Neural crest cell (in vitro differentiated cells): ENCODE results near the gene PADI1. TPM values are rescaled to one million over a fixed set of nuclear protein-coding genes. Genes with fewer than 3 reads are reported as not detected.

Experiments
- DNase-seq: peaks from one replicate; pipeline ENCODE4 v3.0.0; 2021; ENCODE audit warnings: low read depth, mixed read lengths, low spot score
- H3K27ac Mint-ChIP-seq: one replicate; pipeline ENCODE4 v1.8.0; 2021; ENCODE audit warnings: mild to moderate bottlenecking, mixed read lengths; ENCODE audit not compliant: unreplicated experiment
- H3K27me3 Mint-ChIP-seq: 2 replicates; pipeline ENCODE4 v1.8.0; 2021; ENCODE audit warnings: low read depth, mild to moderate bottlenecking, mixed read lengths
- H3K36me3 Mint-ChIP-seq: 2 replicates; pipeline ENCODE4 v1.8.0; 2021; ENCODE audit warnings: low read depth, mild to moderate bottlenecking, mixed read lengths
- H3K4me1 Mint-ChIP-seq: 2 replicates; pipeline ENCODE4 v1.8.0; 2021; ENCODE audit warnings: mixed read lengths
- H3K4me3 Mint-ChIP-seq: one replicate; pipeline ENCODE4 v1.8.0; 2021; ENCODE audit warnings: mild to moderate bottlenecking, mixed read lengths
- H3K9me3 Mint-ChIP-seq: 2 replicates; pipeline ENCODE4 v1.8.0; 2021; ENCODE audit warnings: mixed read lengths
- total RNA-seq: library from RNA; stranded (reverse); gene quantifications from 2 replicates; pipeline ENCODE4 v1.2.1, GENCODE V29; 2021
- TF ChIP-seq, protein P1 (sequence below): fragments of 200-600 bp; sonication (generic); conservative IDR thresholded peaks from 2 replicates; pipeline ENCODE4 v1.5.0; 2021; ENCODE audit warnings: antibody characterized with exemption, mild to moderate bottlenecking

Gene PADI1
- total RNA-seq, 1 donor from 2014 or later: not detected

DNA sequence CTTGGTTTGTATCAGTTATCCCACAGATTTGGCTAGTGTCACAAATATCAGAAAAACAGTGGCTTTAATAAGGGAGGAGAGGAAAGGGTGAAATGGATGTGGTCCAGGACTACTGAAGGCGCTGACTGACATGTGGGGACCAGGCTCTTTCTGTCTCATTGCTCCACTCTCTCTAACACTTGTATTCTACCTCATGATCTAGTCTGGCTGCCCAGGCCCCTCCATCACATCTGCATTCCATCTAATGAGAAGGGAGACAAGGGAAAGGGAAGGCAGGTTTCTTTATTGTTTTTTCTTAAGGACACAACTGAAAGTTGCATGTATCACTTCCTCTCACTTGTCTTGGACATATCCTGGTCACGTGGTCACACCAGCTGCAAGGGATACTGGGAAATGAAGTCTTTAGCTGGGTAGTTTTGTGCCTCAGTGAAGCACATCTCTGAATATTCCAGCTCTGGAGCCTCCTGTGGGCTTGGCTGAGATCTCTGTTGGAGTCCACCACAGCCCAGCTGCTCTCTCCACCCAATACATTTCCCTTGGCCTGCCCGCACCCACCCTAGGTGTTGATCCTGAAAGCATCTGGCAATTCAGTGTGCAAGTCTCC, 43.7 kb upstream of the PADI1 start:
- peaks cover 4% of the 10 kb centered on the region for H3K9me3 Mint-ChIP-seq
- H3K36me3 Mint-ChIP-seq: no peaks in the 10 kb centered on the region
- H3K4me3 Mint-ChIP-seq: no peak overlapping the region
- H3K27ac Mint-ChIP-seq: no peak overlapping the region
- DNase-seq: no peak
- no peaks in the 10 kb centered on the region for H3K27me3 Mint-ChIP-seq
- TF ChIP-seq, protein P1, sequence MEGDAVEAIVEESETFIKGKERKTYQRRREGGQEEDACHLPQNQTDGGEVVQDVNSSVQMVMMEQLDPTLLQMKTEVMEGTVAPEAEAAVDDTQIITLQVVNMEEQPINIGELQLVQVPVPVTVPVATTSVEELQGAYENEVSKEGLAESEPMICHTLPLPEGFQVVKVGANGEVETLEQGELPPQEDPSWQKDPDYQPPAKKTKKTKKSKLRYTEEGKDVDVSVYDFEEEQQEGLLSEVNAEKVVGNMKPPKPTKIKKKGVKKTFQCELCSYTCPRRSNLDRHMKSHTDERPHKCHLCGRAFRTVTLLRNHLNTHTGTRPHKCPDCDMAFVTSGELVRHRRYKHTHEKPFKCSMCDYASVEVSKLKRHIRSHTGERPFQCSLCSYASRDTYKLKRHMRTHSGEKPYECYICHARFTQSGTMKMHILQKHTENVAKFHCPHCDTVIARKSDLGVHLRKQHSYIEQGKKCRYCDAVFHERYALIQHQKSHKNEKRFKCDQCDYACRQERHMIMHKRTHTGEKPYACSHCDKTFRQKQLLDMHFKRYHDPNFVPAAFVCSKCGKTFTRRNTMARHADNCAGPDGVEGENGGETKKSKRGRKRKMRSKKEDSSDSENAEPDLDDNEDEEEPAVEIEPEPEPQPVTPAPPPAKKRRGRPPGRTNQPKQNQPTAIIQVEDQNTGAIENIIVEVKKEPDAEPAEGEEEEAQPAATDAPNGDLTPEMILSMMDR: no peak
- no peaks in the 10 kb centered on the region for H3K4me1 Mint-ChIP-seq

DNA sequence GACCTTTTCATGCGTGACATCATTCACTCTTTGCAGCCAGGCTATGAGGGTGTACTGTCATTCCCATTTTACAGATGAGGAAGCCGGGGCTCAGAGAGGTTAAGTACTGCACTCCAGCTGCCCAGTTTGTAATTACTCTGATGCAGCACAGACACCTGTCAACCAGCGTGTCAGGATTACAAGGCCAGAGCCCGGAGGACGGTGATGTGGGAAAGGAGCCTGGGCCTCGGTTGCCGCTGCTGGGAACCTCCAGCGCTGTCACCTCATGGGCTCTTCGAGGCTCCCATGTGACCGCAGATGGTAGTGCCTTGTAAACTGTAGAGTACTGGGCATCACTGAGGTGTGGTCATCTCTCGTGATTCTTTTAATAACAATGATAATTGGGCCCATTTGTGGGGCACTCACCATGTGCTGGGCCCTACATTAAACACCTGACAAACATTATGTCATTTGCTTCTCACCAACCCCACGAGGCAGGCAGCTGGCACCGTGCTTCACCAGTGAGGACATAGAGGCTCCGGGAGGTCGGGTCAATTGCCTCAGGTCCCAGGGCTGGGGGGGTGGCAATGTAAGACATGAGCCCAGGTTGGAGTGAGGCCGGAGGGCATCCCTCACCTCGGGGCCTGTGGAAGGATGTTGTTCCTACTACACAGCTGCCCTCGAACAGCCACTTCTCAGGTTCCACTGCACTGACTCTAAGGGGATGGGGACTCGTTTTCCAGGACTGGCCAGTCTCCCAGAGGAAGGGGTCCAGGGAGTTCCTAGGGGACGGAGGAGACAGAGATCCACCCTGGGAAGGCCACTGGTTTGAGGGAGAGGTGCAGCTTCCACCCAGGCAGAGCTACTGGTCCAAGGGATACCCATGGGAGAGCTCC, 42.8 kb upstream of the PADI1 start:
- Mint-ChIP-seq H3K4me3 (no peak overlapping the region), H3K27me3 (no peaks in the 10 kb centered on the region), H3K36me3 (no peaks in the 10 kb centered on the region), H3K9me3 (no peaks in the 10 kb centered on the region), H3K4me1 (no peaks in the 10 kb centered on the region), H3K27ac (no peak overlapping the region)
- TF ChIP-seq, protein P1: no peak
- no peak for DNase-seq

DNA sequence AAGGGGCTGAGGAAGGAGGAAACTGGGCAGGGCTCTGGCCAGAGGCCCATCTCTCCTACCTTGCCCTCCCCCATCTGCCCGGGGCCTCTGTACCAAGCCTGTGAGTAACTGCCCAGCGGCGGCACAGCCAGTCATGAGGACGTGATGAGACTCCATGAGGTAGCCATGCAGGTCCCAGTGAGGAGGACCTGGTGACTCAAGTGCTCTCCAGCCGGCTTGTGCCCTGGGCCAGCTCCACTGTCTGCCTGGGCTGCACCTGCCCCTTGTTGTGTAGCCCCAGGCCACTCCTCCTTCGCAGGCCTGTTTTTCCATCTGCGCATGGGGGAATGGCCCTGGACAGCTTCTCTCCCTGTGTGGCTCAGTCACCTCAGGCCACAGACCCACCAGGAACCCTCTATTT, 42.0 kb upstream of the PADI1 start:
- Mint-ChIP-seq H3K9me3 (no peaks in the 10 kb centered on the region), H3K4me1 (no peaks in the 10 kb centered on the region), H3K36me3 (no peaks in the 10 kb centered on the region), H3K4me3 (no peak overlapping the region), H3K27me3 (no peaks in the 10 kb centered on the region), H3K27ac (no peak overlapping the region)
- no peak for DNase-seq
- TF ChIP-seq, protein P1: no peak

DNA sequence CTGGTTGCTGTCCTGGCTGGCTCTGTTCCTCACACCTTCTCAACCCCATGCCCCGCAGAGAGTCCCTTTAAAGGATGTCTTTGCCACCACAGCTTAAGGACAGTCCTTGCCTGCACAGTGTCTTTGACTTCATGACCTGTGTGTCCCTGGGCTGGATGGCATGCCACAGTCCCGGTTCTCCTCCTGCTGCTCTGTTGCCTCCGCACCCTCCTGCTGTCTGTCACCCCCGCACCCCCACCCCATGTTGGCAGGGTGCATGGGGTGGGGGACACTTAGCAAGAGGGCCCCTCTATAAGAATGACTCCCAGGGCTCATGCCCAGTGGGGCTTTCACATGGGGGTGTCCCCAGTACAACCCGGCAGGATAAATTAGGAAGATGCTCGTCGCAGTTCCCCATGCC, 41.6 kb upstream of the PADI1 start:
- H3K9me3 Mint-ChIP-seq: no peaks in the 10 kb centered on the region
- H3K4me3 Mint-ChIP-seq: no peak overlapping the region
- no peaks in the 10 kb centered on the region for H3K4me1 Mint-ChIP-seq
- DNase-seq: no peak
- H3K27me3 Mint-ChIP-seq: no peaks in the 10 kb centered on the region
- H3K27ac Mint-ChIP-seq: no peak overlapping the region
- H3K36me3 Mint-ChIP-seq: no peaks in the 10 kb centered on the region
- TF ChIP-seq, protein P1: no peak

DNA sequence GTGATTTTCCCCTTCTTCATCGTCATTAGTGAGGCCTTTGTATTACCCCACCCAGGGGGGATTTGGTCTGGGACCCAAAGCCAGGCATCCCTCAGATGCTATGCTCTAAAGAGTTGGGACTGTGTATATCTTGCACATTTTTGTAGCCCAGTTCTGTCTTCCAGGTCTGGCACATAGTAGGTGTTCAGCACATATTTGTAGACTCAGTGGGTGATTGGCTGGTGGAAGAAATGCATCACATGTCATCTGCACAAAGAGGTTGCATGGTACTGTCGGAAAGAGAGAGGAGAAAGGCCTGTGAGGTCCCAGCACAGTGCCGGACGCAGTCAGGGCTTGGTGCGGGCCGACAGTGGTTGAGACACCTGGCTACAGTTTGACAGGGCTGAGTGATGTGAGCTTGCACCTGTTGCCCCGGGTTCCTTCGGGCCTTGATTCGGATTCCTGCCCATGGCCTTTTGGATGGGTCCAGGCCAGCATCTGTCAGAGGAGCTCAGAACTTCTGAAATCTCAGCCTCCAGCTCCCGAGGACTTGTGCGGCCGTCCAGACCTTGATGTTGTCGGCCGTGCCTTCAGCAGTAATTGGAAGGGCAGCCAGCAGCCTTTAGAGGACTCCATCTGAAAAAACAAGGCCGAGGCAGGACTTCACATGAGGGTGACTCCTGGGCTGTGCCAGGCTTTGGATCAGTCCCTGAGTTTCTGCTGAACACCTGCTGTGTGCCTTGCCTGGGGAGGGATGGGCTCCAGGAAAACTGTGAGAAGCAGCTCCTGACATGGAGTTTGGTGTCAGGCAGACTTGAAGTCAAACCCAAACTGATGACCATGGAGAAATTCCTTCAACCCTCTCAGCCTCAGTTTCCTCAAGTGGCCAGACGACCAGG, 40.9 kb upstream of the PADI1 start:
- Mint-ChIP-seq H3K9me3 (no peaks in the 10 kb centered on the region), H3K27ac (no peak overlapping the region), H3K27me3 (no peaks in the 10 kb centered on the region), H3K4me1 (peaks cover 3% of the 10 kb centered on the region), H3K36me3 (no peaks in the 10 kb centered on the region), H3K4me3 (no peak overlapping the region)
- TF ChIP-seq, protein P1: no peak
- DNase-seq: no peak
